H1 (cell line): ENCODE results near the gene SH3GL1. TPM values are rescaled to one million over a fixed set of nuclear protein-coding genes. Genes with fewer than 3 reads are reported as not detected.

ENCODE experiments used
- CHD1 ChIP-seq: IDR thresholded peaks from 2 replicates; pipeline ENCODE4 v1.6.1; 2012; ENCODE audit warnings: low read depth, low read length, improper control_type of control experiment
- CTBP2 ChIP-seq: IDR thresholded peaks from 2 replicates; pipeline ENCODE4 v1.7.0; 2011; ENCODE audit warnings: borderline replicate concordance, mild to moderate bottlenecking, moderate library complexity, mixed read lengths, low read length; ENCODE audit not compliant: insufficient read depth, insufficient read length
- POLR2A ChIP-seq, 2 experiments: IDR thresholded peaks; 1 replicate in 1 of 2; 2 replicates in 1 of 2; pipeline ENCODE4 v1.6.1; 2011; ENCODE audit warnings: low read depth in 2 of 2, low read length in 2 of 2, mild to moderate bottlenecking in 2 of 2; ENCODE audit errors: control extremely low read depth in 1 of 2
- RNF2 ChIP-seq: fragments of 200-900, 300-1000 bp; sonication (generic); IDR thresholded peaks from 2 replicates; pipeline ENCODE4 v1.7.1; 2016; ENCODE audit warnings: borderline replicate concordance, low read depth, mild to moderate bottlenecking, antibody characterized with exemption, low read length; ENCODE audit not compliant: poor library complexity, severe bottlenecking; ENCODE audit errors: missing control alignments
- SAP30 ChIP-seq: fragments of 300-600 bp; sonication (generic); IDR thresholded peaks from 2 replicates; pipeline ENCODE4 v1.7.1; 2012; ENCODE audit warnings: low read length, moderate library complexity, mild to moderate bottlenecking, inconsistent platforms; ENCODE audit not compliant: insufficient read depth, insufficient replicate concordance
- polyA plus RNA-seq, 7 experiments: library from polyadenylated mRNA; depleted of rRNA in 3 of 7; stranded (reverse) in 5 of 7; unstranded in 2 of 7; fragments of >200 nt in 5 of 7; fragments of 200-250 nt in 2 of 7; gene quantifications; 1 replicate in 5 of 7; 2 replicates in 1 of 7; 4 replicates in 1 of 7; pipeline versions ENCODE4 v1.2.1 to v1.2.3, GENCODE V29; 2011 to 2013; ENCODE audit warnings: missing spikeins in 2 of 7, mixed read lengths in 2 of 7
- total RNA-seq: library from RNA; stranded (reverse); fragmentation: NEBNext Ultra II Directional; extraction: Animal tissue kit (Norgen Biotek cat#: 25700); gene quantifications from 2 replicates; pipeline ENCODE4 v1.2.1, GENCODE V29; 2021
- TF ChIP-seq, protein P1 (sequence below), 3 experiments: IDR thresholded peaks; 1 replicate in 2 of 3; 2 replicates in 1 of 3; pipeline versions ENCODE4 v1.5.1 to v1.6.1; 2011; ENCODE audit warnings: low read length in 3 of 3, mild to moderate bottlenecking in 3 of 3, inconsistent platforms in 2 of 3, low read depth in 1 of 3, moderate library complexity in 1 of 3; ENCODE audit not compliant: insufficient read depth in 1 of 3; ENCODE audit errors: control extremely low read depth in 1 of 3

SH3GL1 gene
- total and polyA plus RNA-seq, 2 of the 8 experiments (the other 6 are each of a cell fraction or from before 2014, with no cell fraction given): 81.5 to 102 TPM

DNA sequence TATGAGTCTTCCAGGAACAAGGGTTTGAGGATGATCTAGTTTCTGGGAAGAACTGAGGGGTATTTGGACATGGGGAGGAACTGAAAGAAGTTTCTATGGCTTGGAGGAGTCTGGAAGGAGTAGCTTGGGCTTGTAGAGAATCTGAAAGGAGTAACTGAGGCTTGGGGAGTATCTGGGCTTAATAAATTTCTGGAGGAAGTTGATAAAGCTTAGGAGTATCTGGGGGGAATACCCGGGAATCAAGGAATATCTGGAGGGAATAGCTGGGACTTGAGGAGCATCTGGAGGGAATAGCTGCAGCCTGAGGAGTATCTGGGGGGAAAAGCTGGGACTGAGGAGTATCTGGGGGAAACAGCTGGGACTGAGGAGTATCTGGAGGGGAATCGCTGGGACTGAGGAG is 79.9 kb downstream of the SH3GL1 start (continued):
- no peak for TF ChIP-seq RNF2
- TF ChIP-seq POLR2A (IDR thresholded peaks at IDR 0.05; ENCODE audit: control extremely low read depth in 1 of 2, low read depth in 2 of 2, low read length in 2 of 2): no peak
- TF ChIP-seq CHD1: no peak
- no peak for TF ChIP-seq SAP30
- TF ChIP-seq, protein P1, sequence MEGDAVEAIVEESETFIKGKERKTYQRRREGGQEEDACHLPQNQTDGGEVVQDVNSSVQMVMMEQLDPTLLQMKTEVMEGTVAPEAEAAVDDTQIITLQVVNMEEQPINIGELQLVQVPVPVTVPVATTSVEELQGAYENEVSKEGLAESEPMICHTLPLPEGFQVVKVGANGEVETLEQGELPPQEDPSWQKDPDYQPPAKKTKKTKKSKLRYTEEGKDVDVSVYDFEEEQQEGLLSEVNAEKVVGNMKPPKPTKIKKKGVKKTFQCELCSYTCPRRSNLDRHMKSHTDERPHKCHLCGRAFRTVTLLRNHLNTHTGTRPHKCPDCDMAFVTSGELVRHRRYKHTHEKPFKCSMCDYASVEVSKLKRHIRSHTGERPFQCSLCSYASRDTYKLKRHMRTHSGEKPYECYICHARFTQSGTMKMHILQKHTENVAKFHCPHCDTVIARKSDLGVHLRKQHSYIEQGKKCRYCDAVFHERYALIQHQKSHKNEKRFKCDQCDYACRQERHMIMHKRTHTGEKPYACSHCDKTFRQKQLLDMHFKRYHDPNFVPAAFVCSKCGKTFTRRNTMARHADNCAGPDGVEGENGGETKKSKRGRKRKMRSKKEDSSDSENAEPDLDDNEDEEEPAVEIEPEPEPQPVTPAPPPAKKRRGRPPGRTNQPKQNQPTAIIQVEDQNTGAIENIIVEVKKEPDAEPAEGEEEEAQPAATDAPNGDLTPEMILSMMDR (IDR thresholded peaks at IDR 0.05; ENCODE audit: control extremely low read depth in 1 of 3, insufficient read depth in 1 of 3, low read depth in 1 of 3, low read length in 3 of 3): no peak
- TF ChIP-seq CTBP2: no peak
